A549 (cell line): ENCODE measurements around the gene TRIM45. TPM values are rescaled to one million over a fixed set of nuclear protein-coding genes. Genes with fewer than 3 reads are reported as not detected.

ENCODE experiments used
- ATAC-seq, 2 experiments: fragments of 200-7000 bp in 1 of 2; fragments of >200 bp in 1 of 2; cut with Nextera tagmentation in 1 of 2; cut with Tn5 transposase in 1 of 2; 3 replicates each; pipeline versions ENCODE4 v1.8.0 to v1.9.1; 2018 to 2020; ENCODE audit warnings: mild to moderate bottlenecking in 1 of 2, moderate library complexity in 1 of 2
- CTCF ChIA-PET: fragments of 300-600 bp; sonication (Branson Sonifier 250); formaldehyde crosslinking; extraction: SDS; loops from one replicate; lab custom pipeline; 2021; ENCODE audit warnings: antibody characterized with exemption, inconsistent platforms; lab: Yijun Ruan, JAX
- POLR2A ChIA-PET: fragments of 350-600 bp; formaldehyde crosslinking; extraction: SDS; loops from one replicate; lab custom pipeline; 2021; ENCODE audit warnings: antibody characterized with exemption, inconsistent platforms; lab: Yijun Ruan, JAX
- DNase-seq, 2 experiments: peaks; one replicate each; pipeline versions ENCODE4 v3.0.0 to v3.0.0-alpha.2; 2011 to 2016; ENCODE audit warnings: low read depth in 1 of 2, low spot score in 1 of 2
- FAIRE-seq: peaks from 2 replicates; lab custom pipeline; 2011; peaks lifted over from hg19 to GRCh38; lab: Jason Lieb, UNC
- H3K27ac ChIP-seq, 2 experiments: fragments of >200 bp; sonication (Bioruptor Twin); formaldehyde crosslinking; 3 replicates each; pipeline ENCODE4 v1.5.1; 2016 to 2017
- H3K4me1 ChIP-seq: fragments of >200 bp; sonication (Bioruptor Twin); formaldehyde crosslinking; 3 replicates; pipeline ENCODE4 v1.6.1; 2016
- H3K4me2 ChIP-seq: fragments of >200 bp; sonication (Bioruptor Twin); formaldehyde crosslinking; 3 replicates; pipeline ENCODE4 v1.6.1; 2016
- H3K4me3 ChIP-seq: fragments of >200 bp; sonication (Bioruptor Twin); formaldehyde crosslinking; 3 replicates; pipeline ENCODE4 v1.5.1; 2016
- H3K9me3 ChIP-seq: fragments of >200 bp; sonication (Bioruptor Twin); formaldehyde crosslinking; 3 replicates; pipeline ENCODE4 v1.6.1; 2016
- BHLHE40 ChIP-seq: IDR thresholded peaks from 2 replicates; pipeline ENCODE4 v1.6.1; 2012; ENCODE audit warnings: low read depth, low read length, inconsistent platforms
- CBX2 ChIP-seq: fragments of 200-600 bp; sonication (generic); IDR thresholded peaks from 2 replicates; pipeline ENCODE4 v1.6.1; 2016; ENCODE audit warnings: low read depth, mild to moderate bottlenecking, borderline replicate concordance
- CHD2 ChIP-seq: fragments of 150-350 bp; IDR thresholded peaks from 2 replicates; pipeline ENCODE4 v1.6.1; 2014; ENCODE audit warnings: low read length; ENCODE audit not compliant: partially characterized antibody
- EHMT2 ChIP-seq: fragments of 200-600 bp; sonication (generic); IDR thresholded peaks from 2 replicates; pipeline ENCODE4 v1.6.1; 2016; ENCODE audit warnings: antibody characterized with exemption, low read depth, mild to moderate bottlenecking, moderate library complexity
- EP300 ChIP-seq, 2 experiments: fragments of >200 bp; sonication (Bioruptor Twin); formaldehyde crosslinking; IDR thresholded peaks; 2 replicates in 1 of 2; 3 replicates in 1 of 2; pipeline ENCODE4 v1.6.1; 2016 to 2017
- FOXS1 ChIP-seq: fragments of 250-450 bp; sonication (Bioruptor Pico); IDR thresholded peaks from 2 replicates; pipeline ENCODE4 v1.5.0; 2020; ENCODE audit warnings: mild to moderate bottlenecking, moderate library complexity
- GATA3 ChIP-seq: IDR thresholded peaks from 2 replicates; pipeline ENCODE4 v1.6.1; 2012; ENCODE audit warnings: borderline replicate concordance
- HDAC2 ChIP-seq: fragments of 200-600 bp; sonication (generic); IDR thresholded peaks from 2 replicates; pipeline ENCODE4 v1.6.1; 2016
- HES2 ChIP-seq: fragments of >200 bp; sonication (Bioruptor Twin); formaldehyde crosslinking; IDR thresholded peaks from 2 replicates; pipeline ENCODE4 v1.6.1; 2016
- HEYL ChIP-seq: fragments of 250-450 bp; sonication (Bioruptor Pico); IDR thresholded peaks from 2 replicates; pipeline ENCODE4 v1.8.0; 2021; ENCODE audit warnings: mild to moderate bottlenecking, moderate library complexity
- HMGXB4 ChIP-seq: fragments of 250-450 bp; sonication (Bioruptor Pico); IDR thresholded peaks from 2 replicates; pipeline ENCODE4 v1.5.0; 2021; ENCODE audit warnings: mild to moderate bottlenecking, moderate library complexity, borderline replicate concordance
- HOXA7 ChIP-seq: fragments of 250-450 bp; sonication (Bioruptor Pico); IDR thresholded peaks from 2 replicates; pipeline ENCODE4 v1.5.0; 2020; ENCODE audit warnings: mild to moderate bottlenecking, moderate library complexity
- HOXB13 ChIP-seq: fragments of 250-450 bp; sonication (Bioruptor Pico); IDR thresholded peaks from 2 replicates; pipeline ENCODE4 v1.5.0; 2020; ENCODE audit warnings: low read depth, mild to moderate bottlenecking, moderate library complexity
- JUN ChIP-seq, 2 experiments: fragments of >200 bp; sonication (Bioruptor Twin); formaldehyde crosslinking; IDR thresholded peaks; 2 replicates in 1 of 2; 3 replicates in 1 of 2; pipeline ENCODE4 v1.6.1; 2016 to 2017
- JUNB ChIP-seq: fragments of >200 bp; sonication (Bioruptor Twin); formaldehyde crosslinking; IDR thresholded peaks from 2 replicates; pipeline ENCODE4 v1.6.1; 2016
- KDM1A ChIP-seq: fragments of 200-600 bp; sonication (generic); IDR thresholded peaks from 2 replicates; pipeline ENCODE4 v1.6.1; 2016; ENCODE audit warnings: low read depth, mild to moderate bottlenecking
- KDM5A ChIP-seq: fragments of 200-600 bp; sonication (generic); IDR thresholded peaks from 2 replicates; pipeline ENCODE4 v1.6.1; 2016; ENCODE audit warnings: antibody characterized with exemption, mild to moderate bottlenecking
- MAFK ChIP-seq: fragments of 450-650 bp; IDR thresholded peaks from 2 replicates; pipeline ENCODE4 v1.6.1; 2014; ENCODE audit not compliant: partially characterized antibody
- MYC ChIP-seq: IDR thresholded peaks from 2 replicates; pipeline ENCODE4 v1.6.1; 2012; ENCODE audit warnings: mild to moderate bottlenecking, inconsistent platforms, low read length, improper control_type of control experiment, borderline replicate concordance
- NFE2L2 ChIP-seq: fragments of 150-350 bp; conservative IDR thresholded peaks from 2 replicates; pipeline ENCODE4 v1.6.1; 2014; ENCODE audit warnings: low read length
- NR3C1 ChIP-seq: fragments of >200 bp; sonication (Bioruptor Twin); formaldehyde crosslinking; IDR thresholded peaks from 3 replicates; pipeline ENCODE4 v1.6.1; 2017
- PBX3 ChIP-seq: IDR thresholded peaks from 2 replicates; pipeline ENCODE4 v1.6.1; 2012
- POLR2A ChIP-seq: IDR thresholded peaks from 2 replicates; pipeline ENCODE4 v1.6.1; 2012; ENCODE audit warnings: mild to moderate bottlenecking, low read length
- POLR2AphosphoS2 ChIP-seq: conservative IDR thresholded peaks from 2 replicates; pipeline ENCODE4 v1.6.1; 2012; ENCODE audit warnings: low read length, improper control_type of control experiment, inconsistent platforms
- RARB ChIP-seq: fragments of 250-450 bp; sonication (Bioruptor Pico); IDR thresholded peaks from 2 replicates; pipeline ENCODE4 v1.8.0; 2021; ENCODE audit warnings: mild to moderate bottlenecking, moderate library complexity
- SREBF2 ChIP-seq: fragments of 450-650 bp; IDR thresholded peaks from 2 replicates; pipeline ENCODE4 v1.6.1; 2014; ENCODE audit warnings: mild to moderate bottlenecking, moderate library complexity
- TP53 ChIP-seq: fragments of 250-450 bp; sonication (Bioruptor Pico); IDR thresholded peaks from 2 replicates; pipeline ENCODE4 v1.5.0; 2021; ENCODE audit warnings: mild to moderate bottlenecking, moderate library complexity
- ZC3H11A ChIP-seq: fragments of 450-650 bp; IDR thresholded peaks from 2 replicates; pipeline ENCODE4 v1.6.1; 2014; ENCODE audit warnings: antibody characterized with exemption, mild to moderate bottlenecking
- ZFP36 ChIP-seq: fragments of 450-650 bp; IDR thresholded peaks from 2 replicates; pipeline ENCODE4 v1.6.1; 2014; ENCODE audit warnings: borderline replicate concordance; ENCODE audit not compliant: partially characterized antibody
- ZSCAN20 ChIP-seq: fragments of 250-450 bp; sonication (Bioruptor Pico); IDR thresholded peaks from 2 replicates; pipeline ENCODE4 v1.8.0; 2022; ENCODE audit warnings: mild to moderate bottlenecking, moderate library complexity
- WGBS: methylation state at CpG from one replicate; pipeline ENCODE4 v1.1.6; 2017; ENCODE audit errors: missing lambda C conversion rate; 5-methylcytosine and 5-hydroxymethylcytosine counted together
- polyA minus RNA-seq: library from RNA; depleted of rRNA, polyadenylated mRNA; stranded (reverse); fragments of >200 nt; gene quantifications from 2 replicates; pipeline ENCODE4 v1.2.3, GENCODE V29; 2011; rRNA and poly(A)+ RNA removed
- polyA plus RNA-seq, 4 experiments: library from polyadenylated mRNA; depleted of rRNA in 3 of 4; stranded (reverse); fragments of >200 nt; fragmentation: RNase III in 1 of 4; extraction: RNeasy Plus Mini Kit Qiagen cat#74134 plus additional on column Dnase treatment in 1 of 4; gene quantifications; 2 replicates in 3 of 4; 3 replicates in 1 of 4; pipeline ENCODE4 v1.2.3, GENCODE V29; 2011 to 2017
- TF ChIP-seq, protein P1 (sequence below): fragments of 250-450 bp; sonication (Bioruptor Pico); IDR thresholded peaks from 2 replicates; pipeline ENCODE4 v1.5.0; 2020; ENCODE audit warnings: low read depth, mild to moderate bottlenecking, moderate library complexity
- TF ChIP-seq, protein P2 (sequence below): fragments of 150-350 bp; IDR thresholded peaks from 2 replicates; pipeline ENCODE4 v1.6.1; 2014; ENCODE audit warnings: low read depth, mild to moderate bottlenecking, low read length
- TF ChIP-seq, protein P3 (sequence below): fragments of 200-600 bp; sonication (generic); IDR thresholded peaks from 2 replicates; pipeline ENCODE4 v1.6.1; 2016; ENCODE audit warnings: antibody characterized with exemption, mild to moderate bottlenecking, moderate library complexity

TRIM45 gene
- polyA plus RNA-seq (2011; rRNA removed) (3.4 TPM in 2 replicates), polyA plus RNA-seq (2017; fragmentation: RNase III; extraction: RNeasy Plus Mini Kit Qiagen cat#74134 plus additional on column Dnase treatment) (2.1 to 3.0 TPM (median 2.9 TPM) in 3 replicates), polyA minus RNA-seq (2.9 and 3.1 TPM in 2 replicates)
- 2.5 and 2.8 TPM in 2 replicates for polyA plus RNA-seq (2012; cell fraction: cytosol; rRNA removed)
- 5.8 and 8.3 TPM in 2 replicates for polyA plus RNA-seq (2012; cell fraction: nucleus; rRNA removed)

GRCh38 chr1:117121589-117122329 is at the start of gene TRIM45:
Gene TRIM45, minus strand, starts transcription at chr1:117121749. Its CDS starts 548 bp downstream, at chr1:117121201.
- peak; percentile 98 to 99 for ATAC-seq
- Histone ChIP-seq H3K27ac (peak within 1 kb of the TSS; percentile 83 to 93), H3K9me3 (no peaks in the 10 kb centered on the region), H3K4me1 (peaks cover 5% of the 10 kb centered on the region; the same call in 2 of the 3 replicates), H3K4me3 (peak within 1 kb of the TSS; percentile 60), H3K4me2 (peak within 1 kb of the TSS; percentile 88)
- WGBS, result 0% methylated on average over 1 of the region's 71 CpGs
- no peak for FAIRE-seq
- ChIA-PET POLR2A (no interaction called here), CTCF (interaction anchor here (0.6 to 3.5 kb wide), 16 partner anchors 8 to 168 kb away, joined by 3 to 22 read pairs (median 4); no protein-coding TSS in a partner anchor)
- DNase-seq, result peak; percentile 85 to 93
- TF ChIP-seq GATA3, result no peak
- TF ChIP-seq POLR2A, result peak; percentile 58
- no peak for TF ChIP-seq NR3C1
- TF ChIP-seq, protein P1, sequence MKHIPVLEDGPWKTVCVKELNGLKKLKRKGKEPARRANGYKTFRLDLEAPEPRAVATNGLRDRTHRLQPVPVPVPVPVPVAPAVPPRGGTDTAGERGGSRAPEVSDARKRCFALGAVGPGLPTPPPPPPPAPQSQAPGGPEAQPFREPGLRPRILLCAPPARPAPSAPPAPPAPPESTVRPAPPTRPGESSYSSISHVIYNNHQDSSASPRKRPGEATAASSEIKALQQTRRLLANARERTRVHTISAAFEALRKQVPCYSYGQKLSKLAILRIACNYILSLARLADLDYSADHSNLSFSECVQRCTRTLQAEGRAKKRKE (CRISPR knock-in tag), result no peak
- TF ChIP-seq KDM1A, result no peak
- no peak for TF ChIP-seq EHMT2
- TF ChIP-seq JUN (IDR thresholded peaks at IDR 0.05), result peak in 1 of 2 experiments; percentile 41; a peak in 2 of 5 replicates
- no peak for TF ChIP-seq EP300 (IDR thresholded peaks at IDR 0.05)
- TF ChIP-seq MYC, result no peak
- TF ChIP-seq RARB (CRISPR knock-in tag), result no peak
- TF ChIP-seq HOXA7, result no peak
- TF ChIP-seq CHD2, result no peak
- no peak for TF ChIP-seq FOXS1 (CRISPR knock-in tag)
- TF ChIP-seq NFE2L2, result no peak
- no peak for TF ChIP-seq HEYL (CRISPR knock-in tag)
- TF ChIP-seq, protein P2, sequence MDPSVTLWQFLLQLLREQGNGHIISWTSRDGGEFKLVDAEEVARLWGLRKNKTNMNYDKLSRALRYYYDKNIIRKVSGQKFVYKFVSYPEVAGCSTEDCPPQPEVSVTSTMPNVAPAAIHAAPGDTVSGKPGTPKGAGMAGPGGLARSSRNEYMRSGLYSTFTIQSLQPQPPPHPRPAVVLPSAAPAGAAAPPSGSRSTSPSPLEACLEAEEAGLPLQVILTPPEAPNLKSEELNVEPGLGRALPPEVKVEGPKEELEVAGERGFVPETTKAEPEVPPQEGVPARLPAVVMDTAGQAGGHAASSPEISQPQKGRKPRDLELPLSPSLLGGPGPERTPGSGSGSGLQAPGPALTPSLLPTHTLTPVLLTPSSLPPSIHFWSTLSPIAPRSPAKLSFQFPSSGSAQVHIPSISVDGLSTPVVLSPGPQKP, result no peak
- TF ChIP-seq, protein P3, sequence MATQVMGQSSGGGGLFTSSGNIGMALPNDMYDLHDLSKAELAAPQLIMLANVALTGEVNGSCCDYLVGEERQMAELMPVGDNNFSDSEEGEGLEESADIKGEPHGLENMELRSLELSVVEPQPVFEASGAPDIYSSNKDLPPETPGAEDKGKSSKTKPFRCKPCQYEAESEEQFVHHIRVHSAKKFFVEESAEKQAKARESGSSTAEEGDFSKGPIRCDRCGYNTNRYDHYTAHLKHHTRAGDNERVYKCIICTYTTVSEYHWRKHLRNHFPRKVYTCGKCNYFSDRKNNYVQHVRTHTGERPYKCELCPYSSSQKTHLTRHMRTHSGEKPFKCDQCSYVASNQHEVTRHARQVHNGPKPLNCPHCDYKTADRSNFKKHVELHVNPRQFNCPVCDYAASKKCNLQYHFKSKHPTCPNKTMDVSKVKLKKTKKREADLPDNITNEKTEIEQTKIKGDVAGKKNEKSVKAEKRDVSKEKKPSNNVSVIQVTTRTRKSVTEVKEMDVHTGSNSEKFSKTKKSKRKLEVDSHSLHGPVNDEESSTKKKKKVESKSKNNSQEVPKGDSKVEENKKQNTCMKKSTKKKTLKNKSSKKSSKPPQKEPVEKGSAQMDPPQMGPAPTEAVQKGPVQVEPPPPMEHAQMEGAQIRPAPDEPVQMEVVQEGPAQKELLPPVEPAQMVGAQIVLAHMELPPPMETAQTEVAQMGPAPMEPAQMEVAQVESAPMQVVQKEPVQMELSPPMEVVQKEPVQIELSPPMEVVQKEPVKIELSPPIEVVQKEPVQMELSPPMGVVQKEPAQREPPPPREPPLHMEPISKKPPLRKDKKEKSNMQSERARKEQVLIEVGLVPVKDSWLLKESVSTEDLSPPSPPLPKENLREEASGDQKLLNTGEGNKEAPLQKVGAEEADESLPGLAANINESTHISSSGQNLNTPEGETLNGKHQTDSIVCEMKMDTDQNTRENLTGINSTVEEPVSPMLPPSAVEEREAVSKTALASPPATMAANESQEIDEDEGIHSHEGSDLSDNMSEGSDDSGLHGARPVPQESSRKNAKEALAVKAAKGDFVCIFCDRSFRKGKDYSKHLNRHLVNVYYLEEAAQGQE, result no peak
- no peak for TF ChIP-seq HDAC2
- TF ChIP-seq KDM5A, result no peak
- TF ChIP-seq ZC3H11A, result no peak
- no peak for TF ChIP-seq CBX2
- TF ChIP-seq ZSCAN20 (CRISPR knock-in tag), result no peak
- no peak for TF ChIP-seq JUNB
- TF ChIP-seq TP53 (CRISPR knock-in tag), result no peak
- no peak for TF ChIP-seq HES2
- no peak for TF ChIP-seq MAFK
- TF ChIP-seq HMGXB4, result 0 out of 2 replicates have a peak, but pooled peaks have one; percentile 33
- no peak for TF ChIP-seq ZFP36
- no peak for TF ChIP-seq HOXB13 (CRISPR knock-in tag)
- TF ChIP-seq BHLHE40, result no peak
- peak; percentile 73 for TF ChIP-seq PBX3
- no peak for TF ChIP-seq POLR2AphosphoS2
- TF ChIP-seq SREBF2, result no peak
